Esophagus muscularis mucosa (tissue), 2 donors: Measurements from ENCODE around the gene MAP2K6.

Experiments used
- POLR2A ChIP-seq: fragments of 450-650 bp; IDR thresholded peaks from one replicate; pipeline ENCODE4 v1.6.1; 2017; ENCODE audit warnings: antibody characterized with exemption, moderate library complexity, mild to moderate bottlenecking, low read depth
- POLR2AphosphoS5 ChIP-seq, 2 donors: sonication (generic); formaldehyde crosslinking; IDR thresholded peaks; one replicate each; pipeline ENCODE4 v1.6.1; 2017; ENCODE audit warnings: antibody characterized with exemption in 2 of 2

GRCh38 chr17:69435971-69436696, 21.6 kb downstream of the MAP2K6 start:
- TF ChIP-seq POLR2A: no peak
- no peak for TF ChIP-seq POLR2AphosphoS5 (IDR thresholded peaks at IDR 0.05)
